HG02678 (cell line): Measurements from ENCODE around the gene MET.
"Not testable (repeated sequence)": the region's sequence is repeated elsewhere in the genome, so short reads cannot be mapped to it uniquely, and the experiment has no call there.

Source experiments
- ATAC-seq: cut with Tn5 transposase; IDR thresholded peaks from one replicate; pipeline ENCODE4 v1.9.1; 2021; ENCODE audit warnings: mild to moderate bottlenecking, moderate library complexity; ENCODE audit not compliant: unreplicated experiment

Gene MET

DNA sequence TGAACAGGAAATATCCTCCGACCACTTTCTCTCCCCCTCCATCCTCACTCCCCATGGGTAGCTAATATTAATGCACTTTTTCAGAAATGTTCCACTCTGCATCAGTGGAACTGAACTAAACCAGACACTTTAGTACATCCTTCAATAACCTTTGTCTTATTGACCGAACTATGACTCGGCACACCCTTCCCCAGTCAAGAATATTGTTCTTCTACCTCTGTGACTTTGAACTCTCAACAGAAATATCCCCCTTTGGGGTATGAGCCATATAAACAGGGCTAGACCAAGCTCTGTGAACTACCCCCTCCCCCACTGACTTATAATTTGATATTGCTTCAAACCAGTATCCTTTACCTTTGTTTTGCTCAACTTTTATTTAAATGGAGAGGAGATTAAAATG is 132.5 kb downstream of the MET start:
- ATAC-seq: no peak

DNA sequence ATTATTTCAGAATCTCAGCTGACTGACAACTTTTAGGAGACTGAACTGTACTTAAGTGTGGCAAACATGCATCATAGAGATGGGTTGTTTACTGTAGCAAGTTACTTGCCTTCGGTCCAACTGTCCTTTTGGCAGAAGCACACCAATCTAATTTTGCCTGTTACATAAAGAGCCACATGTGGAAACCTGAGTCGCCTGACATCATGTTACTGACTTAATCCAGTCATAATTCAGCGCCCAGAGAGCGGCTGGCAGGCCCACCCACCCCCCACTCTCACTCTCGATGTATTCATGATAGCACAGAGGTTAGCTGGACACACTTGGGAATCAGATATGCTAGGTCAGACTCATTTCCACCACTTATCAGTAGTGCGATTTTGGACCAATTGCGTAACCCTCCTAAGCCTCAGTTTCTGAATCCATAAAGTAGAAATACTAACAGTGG is 133.1 kb downstream of the MET start:
- no peak for ATAC-seq

DNA sequence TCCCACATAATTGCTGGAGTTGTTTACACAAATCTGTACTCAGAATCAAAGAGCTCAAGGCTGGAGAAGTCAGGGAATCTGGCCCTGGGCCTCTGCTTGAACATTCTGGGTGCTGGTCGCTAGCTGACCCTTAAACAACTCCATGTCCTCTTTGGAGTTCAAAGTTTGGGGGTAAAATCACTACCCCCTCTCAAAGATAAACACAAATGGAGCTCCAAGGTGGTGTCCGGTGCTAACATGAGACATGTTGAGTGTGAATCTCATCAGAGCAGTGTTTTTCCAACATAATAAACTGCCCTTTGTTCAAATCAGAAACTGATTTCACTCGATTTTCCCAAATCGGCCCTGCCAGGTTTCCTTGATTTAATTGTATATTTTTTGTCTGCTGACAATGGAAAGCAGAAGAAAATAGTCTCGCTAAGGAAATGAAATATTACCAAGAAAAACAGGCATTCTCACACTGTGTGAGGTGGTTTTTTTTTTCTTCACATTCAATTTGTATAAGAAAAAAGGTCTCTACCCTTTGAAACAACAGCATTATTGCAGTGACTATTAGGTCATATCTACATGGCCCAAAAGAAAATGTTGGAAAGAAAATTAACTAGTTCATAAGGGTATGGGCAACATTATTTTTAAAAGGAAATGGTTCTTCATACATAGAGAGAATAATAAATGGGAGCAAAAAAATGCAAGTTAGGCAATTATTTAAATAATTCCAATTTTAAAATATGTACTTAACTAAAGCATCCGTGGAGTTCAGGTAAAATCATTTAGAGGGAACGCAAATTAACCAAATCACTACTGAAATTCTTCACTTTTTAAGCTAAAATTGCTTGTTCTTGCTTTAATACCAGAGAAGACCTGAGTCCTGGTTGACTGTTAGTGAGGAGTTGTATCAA is 134.3 kb downstream of the MET start:
- ATAC-seq: no peak

DNA sequence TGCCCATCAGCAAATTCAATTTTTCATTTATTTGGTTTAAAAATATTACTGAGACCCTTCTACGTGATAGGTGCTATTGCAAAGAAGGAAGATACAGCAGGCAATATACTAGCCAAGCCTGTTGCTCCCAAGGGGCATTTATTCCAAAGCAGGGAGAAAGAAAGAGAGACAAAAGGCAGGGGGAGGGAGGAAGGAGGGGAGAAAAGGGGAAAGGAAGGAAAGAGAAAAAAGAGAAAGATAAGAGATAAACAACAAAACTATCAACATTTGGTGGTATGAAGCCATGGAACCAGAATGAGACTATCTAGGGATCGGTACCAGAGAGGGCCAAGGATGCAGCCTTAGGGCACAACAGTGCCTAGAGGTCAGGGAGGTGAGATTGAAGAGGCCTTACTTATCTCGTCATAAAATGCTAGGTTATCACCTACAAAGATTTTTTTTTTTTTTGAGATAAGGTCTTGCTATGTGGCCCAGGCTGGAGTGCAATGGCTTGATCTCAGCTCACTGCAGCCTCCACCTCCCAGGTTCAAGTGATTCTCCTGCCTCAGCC is 135.1 kb downstream of the MET start:
- ATAC-seq: no peak

DNA sequence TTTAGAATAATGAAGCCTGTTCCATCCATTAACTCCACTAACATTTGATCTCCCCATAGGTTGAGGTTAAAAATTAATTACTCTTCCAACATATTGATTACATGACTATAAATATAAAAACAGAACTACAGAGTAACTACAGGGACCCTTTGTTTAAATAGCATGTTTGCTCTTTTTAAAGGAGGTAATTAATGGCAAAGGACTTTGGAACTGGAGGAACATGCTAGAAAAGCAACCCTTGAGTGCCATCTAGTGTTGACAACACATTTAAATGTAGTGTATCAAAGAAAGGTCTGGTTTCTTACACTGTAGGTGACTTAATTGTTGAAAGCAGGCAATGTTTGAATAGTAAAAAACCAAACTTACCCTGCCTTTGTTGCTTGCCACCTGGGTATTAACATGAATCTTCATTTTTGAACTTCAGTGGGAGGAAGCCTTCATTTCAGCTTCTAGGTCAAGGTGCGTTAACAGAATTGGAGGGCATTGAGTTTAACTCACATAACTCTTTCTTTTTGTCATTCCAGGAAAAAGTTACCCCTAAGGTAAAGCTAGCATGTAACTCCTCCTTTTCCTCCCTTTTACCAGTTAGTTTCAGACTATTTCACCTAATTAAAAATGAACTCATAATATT is 137.8 kb downstream of the MET start:
- ATAC-seq: peak; percentile 71

DNA sequence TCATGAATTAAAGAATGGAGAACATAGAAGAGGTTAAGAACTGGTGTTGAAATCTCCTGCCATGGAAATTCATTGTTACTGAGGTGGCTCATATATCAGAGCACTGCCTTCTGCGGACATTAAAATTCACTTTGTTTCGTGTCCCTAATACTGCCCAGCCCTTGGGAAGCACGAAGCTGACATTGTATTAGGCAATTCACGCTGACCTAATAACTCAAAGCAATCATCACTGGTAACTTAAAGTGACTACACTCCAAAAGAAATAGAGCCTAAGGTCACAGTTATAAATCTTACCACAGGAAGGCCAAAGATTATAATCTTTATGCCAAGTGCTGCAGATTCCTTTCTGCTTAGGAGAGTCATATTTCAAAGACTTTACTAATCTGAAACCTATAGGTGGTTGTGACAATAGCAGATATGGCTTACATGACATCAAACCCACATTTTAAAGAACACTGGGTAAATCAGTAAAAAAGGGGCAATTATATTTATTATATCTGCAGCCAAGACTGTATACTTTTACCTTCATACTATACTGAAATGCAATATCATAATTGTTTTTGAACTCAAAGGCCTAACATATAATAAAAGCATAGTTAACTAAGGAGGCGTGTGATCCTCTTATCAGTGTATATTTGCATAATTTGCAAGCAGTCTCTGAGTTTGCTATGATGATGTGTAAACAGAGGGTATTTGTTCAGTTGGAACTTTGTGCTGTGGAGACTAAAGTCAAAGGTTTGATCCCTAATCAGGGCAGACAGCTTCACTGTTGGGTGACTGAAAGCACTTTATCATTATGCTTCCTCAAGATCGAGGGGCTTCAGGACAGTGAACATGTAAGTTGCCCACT is 138.5 kb downstream of the MET start:
- ATAC-seq: no peak

DNA sequence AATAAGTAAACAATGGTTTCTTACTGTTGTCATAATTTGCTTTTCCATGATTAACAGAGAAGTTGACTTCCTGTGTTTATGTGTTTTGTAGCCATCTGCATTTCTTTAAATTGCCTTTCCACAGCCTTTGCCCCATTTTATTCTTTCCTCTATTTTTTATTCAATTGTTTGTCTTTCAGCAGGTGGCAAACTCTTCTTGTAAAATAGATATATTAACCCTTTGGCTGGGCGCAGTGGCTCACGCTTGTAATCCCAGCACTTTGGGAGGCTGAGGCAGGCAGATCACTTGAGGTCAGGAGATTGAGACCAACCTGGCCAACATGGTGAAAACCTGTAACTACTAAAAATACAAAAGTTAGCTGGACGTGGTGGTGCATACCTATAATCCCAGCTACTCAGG is 139.8 kb downstream of the MET start:
- no peak for ATAC-seq

DNA sequence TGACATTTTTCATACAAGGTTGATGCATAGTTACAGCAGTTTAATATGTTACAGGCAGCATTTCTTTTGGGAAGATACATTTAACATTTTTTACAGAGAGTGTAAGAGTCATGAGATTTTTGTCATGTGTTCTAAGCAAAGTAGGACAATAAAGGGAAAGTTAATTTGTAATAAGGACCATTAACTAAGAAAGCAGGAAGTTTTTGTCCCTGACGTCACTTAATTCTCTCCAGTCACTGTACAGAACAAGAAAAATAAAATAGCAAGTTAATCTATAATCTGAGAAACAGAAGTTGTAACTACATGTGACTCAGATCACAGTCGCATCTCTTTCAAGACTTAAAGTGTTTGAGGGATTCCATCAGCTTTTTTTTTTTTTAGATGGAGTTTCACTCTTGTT is 140.9 kb downstream of the MET start:
- ATAC-seq: no peak

DNA sequence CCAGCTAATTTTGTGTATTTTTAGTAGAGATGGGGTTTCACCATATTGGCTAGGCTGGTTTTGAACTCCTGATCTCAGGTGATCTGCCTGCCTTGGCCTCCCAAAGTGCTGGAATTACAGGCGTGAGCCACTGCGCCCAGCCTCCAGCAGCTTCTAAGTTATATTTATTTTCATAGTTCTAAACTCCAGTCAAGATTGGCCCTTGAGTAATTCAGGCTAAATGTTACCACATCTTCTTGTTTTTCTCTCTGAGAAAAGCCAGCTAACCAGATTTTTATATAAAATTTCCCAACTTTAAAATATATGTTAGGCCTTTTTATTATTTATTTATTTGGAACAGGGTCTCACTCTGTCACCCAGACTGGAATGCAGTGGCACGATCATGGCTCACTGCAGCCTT is 141.4 kb downstream of the MET start:
- not testable (repeated sequence) for ATAC-seq

DNA sequence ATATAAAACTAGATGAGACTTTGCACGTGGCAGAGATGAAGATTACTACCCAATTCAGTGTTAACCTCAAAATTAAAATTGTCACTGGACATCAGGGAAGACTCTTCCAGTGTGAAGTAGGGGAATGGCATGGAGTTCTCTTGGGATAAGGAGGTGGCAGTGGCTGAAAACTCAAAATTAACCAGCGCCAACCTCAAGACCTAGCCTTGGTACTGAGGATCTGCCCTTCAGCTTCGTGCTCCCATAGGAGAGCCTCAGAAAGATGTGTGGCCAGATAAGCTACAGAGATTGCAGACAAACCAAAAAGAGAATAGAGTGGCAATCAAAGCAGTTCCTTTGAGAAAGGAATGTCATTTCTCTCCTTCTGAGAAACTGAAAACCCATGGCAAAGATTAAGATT is 143.0 kb downstream of the MET start:
- no peak for ATAC-seq

DNA sequence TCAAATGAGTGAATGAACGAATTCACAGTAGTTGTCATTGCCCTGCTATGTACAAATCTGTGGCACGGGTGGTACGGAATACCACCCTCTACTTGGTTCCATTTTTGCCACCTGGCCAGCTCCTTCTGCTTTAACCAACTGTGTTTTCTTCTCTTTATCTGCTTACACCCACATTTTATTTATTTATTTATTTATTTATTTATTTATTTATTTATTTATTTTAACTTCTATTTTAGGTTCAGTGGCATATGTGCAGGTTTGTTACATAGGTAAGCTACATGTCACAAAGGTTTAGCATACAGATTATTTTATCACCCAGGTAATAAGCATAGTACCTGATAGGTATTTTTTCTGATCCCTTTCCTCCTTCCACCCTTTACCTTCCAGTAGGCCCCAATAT is 148.2 kb downstream of the MET start:
- no peak for ATAC-seq

DNA sequence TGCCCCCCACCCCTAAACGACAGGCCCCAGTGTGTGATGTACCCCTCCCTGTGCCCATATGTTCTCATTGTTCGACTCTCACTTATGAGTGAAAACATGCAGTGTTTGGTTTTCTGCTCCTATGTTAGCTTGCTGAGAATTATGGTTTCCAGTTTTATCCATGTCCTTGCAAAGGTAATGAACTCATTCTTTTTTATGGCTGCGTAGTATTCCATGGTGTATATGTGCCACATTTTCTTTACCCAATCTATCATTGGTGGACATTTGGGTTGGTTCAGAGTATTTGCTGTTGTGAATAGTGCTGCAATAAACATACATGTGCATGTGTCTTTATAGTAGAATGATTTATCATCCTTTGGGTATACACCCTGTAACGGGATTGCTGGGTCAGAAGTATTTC is 149.7 kb downstream of the MET start:
- not testable (repeated sequence) for ATAC-seq

DNA sequence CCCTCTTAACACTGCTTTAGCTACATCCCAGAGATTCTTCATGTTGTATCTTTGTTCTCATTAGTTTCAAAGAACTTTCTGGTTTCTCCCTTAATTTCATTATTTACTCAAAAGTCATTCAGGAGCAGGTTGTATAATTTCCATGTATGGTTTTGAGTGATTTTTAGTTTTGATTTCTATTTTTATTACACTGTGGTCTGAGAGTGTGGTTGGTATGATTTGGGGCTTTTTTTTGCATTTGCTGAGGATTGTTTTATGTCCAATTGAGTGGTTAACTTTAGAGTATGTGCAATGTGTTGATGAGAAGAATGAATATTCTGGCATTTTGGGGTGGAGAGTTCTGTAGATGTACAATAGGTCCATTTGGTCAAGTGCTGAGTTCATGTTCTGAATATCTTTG is 152.5 kb downstream of the MET start:
- ATAC-seq: no peak

DNA sequence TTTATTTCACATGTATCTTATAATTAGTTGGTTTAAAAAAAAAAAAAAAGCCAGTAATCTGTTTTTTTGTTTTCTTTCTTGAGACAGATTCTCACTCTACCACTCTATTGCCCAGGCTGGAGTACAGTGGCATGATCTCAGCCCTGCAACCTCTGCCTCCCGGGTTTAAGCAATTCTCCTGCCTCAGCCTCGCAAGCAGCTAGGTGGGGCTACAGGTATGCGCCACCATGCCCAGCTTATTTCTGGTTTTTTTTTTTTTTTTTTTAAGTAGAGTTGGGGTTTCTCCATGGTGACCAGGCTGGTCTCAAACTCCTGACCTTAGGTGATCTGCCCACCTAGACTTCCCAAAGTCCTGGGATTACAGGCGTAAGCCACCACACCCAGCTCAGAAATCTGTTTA is 156.3 kb downstream of the MET start:
- ATAC-seq: no peak

DNA sequence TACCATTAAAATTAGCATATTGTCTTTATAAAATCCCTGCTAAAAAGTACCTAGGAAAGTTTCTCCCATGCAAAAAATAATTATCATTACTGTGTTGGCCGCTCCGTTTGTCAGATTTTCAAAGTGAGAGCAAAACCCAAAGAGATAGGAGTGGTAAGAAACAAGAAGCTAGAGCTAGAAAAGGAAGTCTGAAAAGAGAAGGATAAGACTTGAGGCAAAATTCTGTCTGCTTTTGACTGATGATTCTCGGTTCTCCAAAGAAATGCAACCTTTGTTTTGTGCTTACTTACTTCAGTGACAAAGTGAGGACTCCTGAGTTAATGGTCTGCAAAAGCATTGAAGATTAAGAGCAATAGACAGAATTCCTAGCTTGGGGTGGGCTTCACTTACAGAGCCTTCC is 157.0 kb downstream of the MET start:
- ATAC-seq: no peak

DNA sequence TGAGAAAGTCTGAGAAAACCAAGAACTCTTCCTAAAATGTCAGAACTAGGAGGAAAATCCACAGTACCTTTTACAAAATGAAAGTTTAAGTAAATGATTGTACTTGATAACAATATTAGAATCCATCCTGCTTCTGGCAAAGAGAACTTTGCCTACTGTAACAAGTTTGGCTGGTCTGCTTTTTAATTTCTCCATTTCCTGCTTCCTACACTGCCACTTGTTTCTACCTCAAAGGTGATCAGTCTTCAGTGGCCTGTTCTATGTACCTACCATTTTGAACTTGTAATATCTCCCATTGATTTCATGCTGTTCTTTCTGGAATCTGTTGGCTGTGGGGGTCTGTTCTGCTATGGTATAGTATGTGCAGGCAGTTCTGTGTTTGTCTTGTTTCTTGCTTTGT is 157.5 kb downstream of the MET start:
- no peak for ATAC-seq

DNA sequence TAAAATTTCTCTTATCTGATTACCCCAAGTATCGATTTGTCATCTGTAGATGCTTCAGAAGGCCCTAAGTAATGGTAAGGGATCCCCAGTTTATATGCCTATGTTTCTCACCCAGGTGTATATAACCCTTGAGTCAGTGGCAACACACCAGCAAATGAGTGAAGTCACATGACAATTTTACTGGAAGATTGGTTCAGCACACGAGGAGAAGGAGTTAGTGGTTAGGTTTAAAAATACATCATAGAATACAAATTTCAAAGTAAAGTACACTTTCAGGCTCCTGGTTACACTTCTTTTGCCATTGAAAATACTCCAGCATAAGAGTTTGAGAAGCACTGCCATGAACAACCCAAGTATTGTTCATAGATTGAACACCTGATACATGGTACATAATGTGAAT is 160.7 kb downstream of the MET start:
- no peak for ATAC-seq

DNA sequence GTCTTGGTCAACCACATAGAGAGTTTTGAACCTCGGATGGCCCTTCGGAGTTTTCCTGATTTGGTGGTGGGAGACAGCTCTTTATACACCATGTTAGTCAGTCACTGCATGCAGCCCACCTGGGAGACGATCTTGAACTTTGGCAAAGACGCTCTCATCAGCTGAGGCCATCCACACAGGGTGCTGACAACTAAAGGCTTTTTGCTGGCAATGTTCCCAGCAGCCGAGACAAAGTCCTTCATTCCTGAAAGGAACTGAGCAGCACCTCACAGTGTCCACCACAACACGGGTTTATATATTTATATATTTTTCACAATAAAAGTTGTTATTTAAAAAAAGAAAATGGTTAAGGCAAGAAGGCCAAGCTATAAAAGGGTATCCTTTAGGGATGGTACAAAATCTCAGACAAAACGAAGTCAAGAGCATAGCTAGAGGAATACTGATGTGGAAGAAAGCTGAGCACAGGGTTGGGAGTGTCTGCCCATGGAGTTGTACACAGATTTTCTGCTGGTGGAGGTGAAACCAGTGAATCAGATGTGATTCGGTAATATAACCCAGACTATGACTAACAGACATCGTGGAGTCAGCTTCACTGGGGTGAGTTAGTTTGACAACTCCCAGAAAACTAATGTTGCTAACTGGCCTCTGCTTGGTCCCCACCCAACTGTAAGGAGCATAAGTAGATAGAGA is 163.0 kb downstream of the MET start:
- ATAC-seq: no peak

DNA sequence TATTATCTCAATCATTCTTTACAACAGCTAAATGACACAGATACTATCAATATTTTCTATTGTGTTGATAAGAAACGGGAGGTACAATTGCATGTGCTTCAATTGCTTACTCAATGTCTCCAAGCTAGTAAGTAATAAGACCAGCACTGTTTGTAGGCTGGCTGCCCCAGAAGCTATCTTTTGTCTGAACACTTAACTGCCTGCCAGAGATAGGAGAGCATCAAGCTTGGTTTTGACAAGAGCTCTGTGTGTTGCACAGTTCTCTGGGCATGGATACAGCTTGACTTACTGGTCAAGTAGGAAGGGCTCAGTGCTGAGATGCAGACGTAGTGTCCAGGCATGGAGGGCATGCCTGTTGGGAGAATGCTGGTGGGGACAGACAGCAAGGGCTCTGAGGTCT is 164.1 kb downstream of the MET start:
- ATAC-seq: no peak

DNA sequence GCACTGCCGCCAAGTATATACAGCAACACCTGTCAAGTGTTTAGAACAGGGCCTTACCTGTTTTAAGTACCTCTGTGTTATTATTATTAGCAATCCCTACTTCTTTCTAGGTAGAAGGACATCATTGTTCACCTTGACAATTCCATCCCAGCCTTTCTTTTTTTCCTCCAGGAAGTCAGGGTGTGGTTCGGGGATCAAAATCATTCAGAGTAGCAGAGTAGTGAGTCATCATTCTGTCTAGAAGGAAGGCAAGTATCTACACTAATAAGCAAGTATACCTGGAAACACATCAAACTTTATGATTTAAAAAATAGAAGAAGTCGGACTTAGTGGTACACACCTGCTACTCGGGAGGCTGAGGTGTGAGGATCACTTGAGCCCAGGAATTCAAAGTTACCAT is 164.9 kb downstream of the MET start:
- ATAC-seq: no peak

DNA sequence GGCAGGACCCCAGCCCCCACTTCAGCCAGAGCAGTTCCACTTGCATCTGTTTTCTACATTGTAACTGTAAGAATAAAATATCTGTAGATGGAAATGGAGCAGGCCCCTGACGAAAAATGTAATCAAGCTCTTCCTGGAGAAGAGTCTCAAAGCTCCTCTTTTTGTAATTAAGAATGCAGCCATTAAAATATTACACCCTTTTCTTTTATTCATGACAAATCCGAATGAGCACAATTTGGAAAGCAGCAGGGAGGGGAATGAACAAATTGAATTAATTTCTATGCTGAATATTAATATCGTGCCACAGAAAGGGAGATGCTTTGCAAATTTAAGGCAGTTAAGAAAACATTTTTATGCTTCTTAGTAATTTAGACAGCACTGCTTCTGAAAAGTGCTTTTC is 165.6 kb downstream of the MET start:
- no peak for ATAC-seq
